B cell (primary cell): ENCODE measurements around the gene CACNG1. TPM values are rescaled to one million over a fixed set of nuclear protein-coding genes. Genes with fewer than 3 reads are reported as not detected.

Experiments
- ATAC-seq: fragments of 200-7000 bp; cut with Tn5 transposase; one replicate; pipeline ENCODE4 v1.10.0; 2021; ENCODE audit warnings: low read depth, mild to moderate bottlenecking, moderate number of reproducible peaks, moderate library complexity
- CTCF ChIA-PET: fragments of 350-600 bp; sonication (Branson Sonifier 250); formaldehyde crosslinking; loops from one replicate; lab custom pipeline; 2021; ENCODE audit warnings: antibody characterized with exemption, inconsistent platforms; lab: Charles Lee
- POLR2A ChIA-PET: fragments of 350-600 bp; sonication (Branson Sonifier 250); formaldehyde crosslinking; loops from one replicate; lab custom pipeline; 2021; ENCODE audit warnings: antibody characterized with exemption; lab: Charles Lee
- DNase-seq: peaks from one replicate; pipeline ENCODE4 v3.0.0; 2013
- H2AFZ ChIP-seq: 2 replicates; pipeline ENCODE4 v1.6.1; 2012; ENCODE audit warnings: mild to moderate bottlenecking, low read depth, low read length; ENCODE audit not compliant: insufficient read depth, poor library complexity, severe bottlenecking
- H3K27ac ChIP-seq, 2 donors: 1 replicate in 1 of 2; 2 replicates in 1 of 2; pipeline ENCODE4 v1.5.1; 2012 to 2013; ENCODE audit warnings: low read length in 2 of 2, mild to moderate bottlenecking in 2 of 2, moderate library complexity in 1 of 2
- H3K27me3 ChIP-seq, 4 experiments: fragments of 200-600 bp in 1 of 4; sonication (generic) in 1 of 4; replicated peaks in 1 of 4; 1 replicate in 2 of 4; 2 replicates in 2 of 4; pipeline versions ENCODE4 v1.6.1 to v1.7.0; 2013 to 2016; ENCODE audit warnings: low read length in 3 of 4, mild to moderate bottlenecking in 2 of 4, mixed read lengths in 1 of 4, moderate library complexity in 1 of 4; ENCODE audit not compliant: insufficient read depth in 4 of 4, control insufficient read depth in 3 of 4; ENCODE audit errors: control extremely low read depth in 1 of 4
- H3K36me3 ChIP-seq, 2 experiments: replicated peaks in 1 of 2; 1 replicate in 1 of 2; 2 replicates in 1 of 2; pipeline versions ENCODE4 v1.6.1 to v1.7.1; 2013; ENCODE audit warnings: low read length in 1 of 2; ENCODE audit not compliant: insufficient read depth in 2 of 2, control insufficient read depth in 1 of 2; ENCODE audit errors: control extremely low read depth in 1 of 2, extremely low read depth in 1 of 2
- H3K4me1 ChIP-seq, 2 donors: fragments of 200-600 bp in 1 of 2; sonication (generic) in 1 of 2; 1 replicate in 1 of 2; 2 replicates in 1 of 2; pipeline versions ENCODE4 v1.5.1 to v1.6.1; 2013 to 2017; ENCODE audit warnings: low read length in 2 of 2; ENCODE audit not compliant: control insufficient read depth in 2 of 2, insufficient read depth in 2 of 2
- H3K4me2 ChIP-seq: replicated peaks from 2 replicates; pipeline ENCODE3; 2012; ENCODE audit warnings: mild to moderate bottlenecking, low read depth, low read length; ENCODE audit not compliant: poor library complexity, severe bottlenecking
- H3K4me3 ChIP-seq, 5 experiments: fragments of 200-600 bp in 1 of 5; sonication (generic) in 1 of 5; 1 replicate in 3 of 5; 2 replicates in 2 of 5; pipeline versions ENCODE4 v1.5.1 to v1.7.0; 2011 to 2016; ENCODE audit warnings: low read length in 4 of 5, mild to moderate bottlenecking in 4 of 5, low read depth in 2 of 5, control low read depth in 1 of 5, moderate library complexity in 1 of 5; ENCODE audit not compliant: insufficient read depth in 1 of 5; ENCODE audit errors: control extremely low read depth in 1 of 5, extremely low read depth in 1 of 5
- H3K79me2 ChIP-seq: fragments of 200-600 bp; sonication (generic); one replicate; pipeline ENCODE4 v1.6.0; 2016; ENCODE audit warnings: low read length; ENCODE audit not compliant: control insufficient read depth, insufficient read depth
- H3K9ac ChIP-seq: fragments of 200-600 bp; sonication (generic); 2 replicates; pipeline ENCODE4 v1.6.1; 2017; ENCODE audit warnings: mild to moderate bottlenecking, low read length, moderate library complexity
- H3K9me3 ChIP-seq, 3 donors: one replicate each; pipeline versions ENCODE4 v1.6.1 to v1.7.1; 2013; ENCODE audit warnings: low read length in 2 of 3; ENCODE audit not compliant: control insufficient read depth in 2 of 3, insufficient read depth in 1 of 3; ENCODE audit errors: control extremely low read depth in 1 of 3
- H4K20me1 ChIP-seq: 2 replicates; pipeline ENCODE4 v1.6.0; 2012; ENCODE audit warnings: mild to moderate bottlenecking, low read length; ENCODE audit not compliant: insufficient read depth, control insufficient read depth, poor library complexity, severe bottlenecking
- H3K27ac Mint-ChIP-seq: one replicate; pipeline ENCODE4 v1.8.0; 2021; ENCODE audit warnings: mixed read lengths
- H3K27me3 Mint-ChIP-seq: one replicate; pipeline ENCODE4 v1.8.0; 2021; ENCODE audit warnings: mixed read lengths
- H3K4me1 Mint-ChIP-seq: one replicate; pipeline ENCODE4 v1.8.0; 2021; ENCODE audit warnings: mixed read lengths
- H3K4me3 Mint-ChIP-seq: one replicate; pipeline ENCODE4 v1.8.0; 2021; ENCODE audit warnings: mixed read lengths
- H3K9me3 Mint-ChIP-seq: one replicate; pipeline ENCODE4 v1.8.0; 2022; ENCODE audit warnings: mixed read lengths; ENCODE audit not compliant: insufficient read depth
- EZH2 ChIP-seq: IDR thresholded peaks from 2 replicates; pipeline ENCODE4 v1.6.1; 2012; ENCODE audit warnings: borderline replicate concordance, low read depth, mild to moderate bottlenecking, moderate library complexity, low read length; ENCODE audit not compliant: insufficient read depth, poor library complexity, severe bottlenecking
- WGBS: methylation state at CpG from one replicate; pipeline ENCODE4 v1.1.5; 2013; ENCODE audit warnings: missing lambda C conversion rate; ENCODE audit not compliant: insufficient coverage; 5-methylcytosine and 5-hydroxymethylcytosine counted together
- intact Hi-C: fragments of 100-400 bp; cut with micrococcal nuclease; formaldehyde crosslinking; loops from one replicate; pipeline ENCODE4 v1.10.0; 2022
- polyA plus RNA-seq: library from polyadenylated mRNA; depleted of rRNA; stranded (reverse); fragments of >200 nt; gene quantifications from 2 replicates; pipeline ENCODE4 v1.2.3, GENCODE V29; 2012
- total RNA-seq, 2 donors: library from RNA; stranded (reverse); fragments of 120-200 nt in 1 of 2; gene quantifications; 1 replicate in 1 of 2; 2 replicates in 1 of 2; pipeline versions ENCODE4 v1.2.3 to v1.2.4, GENCODE V29; 2013 to 2022
- TF ChIP-seq, protein P1 (sequence below): fragments of 200-600 bp; IDR thresholded peaks from one replicate; pipeline ENCODE4 v1.8.0; 2022; ENCODE audit warnings: antibody characterized with exemption, mild to moderate bottlenecking

The CACNG1 gene
- total and polyA plus RNA-seq, 2 donors (not counting 1 experiment from before 2014, with no cell fraction given), result not detected

DNA sequence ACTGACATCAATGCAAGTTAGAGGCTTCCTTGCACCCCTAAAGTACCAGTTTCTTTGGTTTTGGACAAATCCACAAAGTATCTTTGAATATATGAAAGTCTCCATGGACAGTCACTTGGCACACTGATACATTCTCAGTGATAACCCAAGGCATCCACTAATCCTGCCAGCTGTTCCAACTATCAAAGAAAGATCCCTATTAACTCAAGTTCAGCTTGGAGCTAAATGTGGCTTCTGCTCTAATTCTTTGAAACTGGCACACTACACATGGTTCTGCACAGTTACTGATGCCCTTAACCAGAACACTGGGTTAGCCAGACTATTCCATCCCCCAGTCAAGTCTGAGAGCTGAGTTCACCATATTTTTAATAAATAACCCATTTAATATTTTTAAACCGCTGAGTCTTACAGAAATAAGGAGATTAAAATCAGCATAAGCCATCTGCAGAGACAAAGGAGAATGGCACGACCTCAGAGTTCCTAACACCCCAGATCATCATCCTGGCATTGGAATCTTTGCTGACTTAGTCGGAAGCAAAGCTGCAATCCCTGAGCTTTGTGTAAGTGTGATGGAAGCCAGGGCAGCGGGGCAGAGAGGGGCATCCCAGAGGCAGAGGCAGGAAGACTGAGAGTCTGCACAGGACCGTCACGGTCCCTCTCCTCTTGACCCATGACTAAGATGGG is 6.3 kb downstream of the CACNG1 start:
- Histone ChIP-seq H3K4me1 (no peaks in the 10 kb centered on the region), H3K27me3 (no peaks in the 10 kb centered on the region), H3K9ac (no peak overlapping the region), H3K4me2 (no peak overlapping the region), H3K27ac (no peak overlapping the region), H3K79me2 (no peaks in the 10 kb centered on the region), H3K9me3 (peaks cover 2 to 21% (median 21%) of the 10 kb centered on the region in 3 donors), H3K4me3 (no peak overlapping the region), H2AFZ (no peak overlapping the region), H4K20me1 (no peaks in the 10 kb centered on the region), H3K36me3 (no peaks in the 10 kb centered on the region)
- Mint-ChIP-seq H3K27ac (no peak overlapping the region), H3K27me3 (no peaks in the 10 kb centered on the region), H3K4me1 (no peaks in the 10 kb centered on the region), H3K9me3 (peaks cover 11% of the 10 kb centered on the region), H3K4me3 (no peak overlapping the region)
- WGBS, result 83% methylated on average over 3 of the region's 6 CpGs
- no peak for ATAC-seq
- CTCF ChIA-PET, result no interaction called here
- POLR2A ChIA-PET, result no interaction called here
- intact Hi-C loops, result no loop called here
- TF ChIP-seq EZH2, result no peak
- TF ChIP-seq, protein P1, sequence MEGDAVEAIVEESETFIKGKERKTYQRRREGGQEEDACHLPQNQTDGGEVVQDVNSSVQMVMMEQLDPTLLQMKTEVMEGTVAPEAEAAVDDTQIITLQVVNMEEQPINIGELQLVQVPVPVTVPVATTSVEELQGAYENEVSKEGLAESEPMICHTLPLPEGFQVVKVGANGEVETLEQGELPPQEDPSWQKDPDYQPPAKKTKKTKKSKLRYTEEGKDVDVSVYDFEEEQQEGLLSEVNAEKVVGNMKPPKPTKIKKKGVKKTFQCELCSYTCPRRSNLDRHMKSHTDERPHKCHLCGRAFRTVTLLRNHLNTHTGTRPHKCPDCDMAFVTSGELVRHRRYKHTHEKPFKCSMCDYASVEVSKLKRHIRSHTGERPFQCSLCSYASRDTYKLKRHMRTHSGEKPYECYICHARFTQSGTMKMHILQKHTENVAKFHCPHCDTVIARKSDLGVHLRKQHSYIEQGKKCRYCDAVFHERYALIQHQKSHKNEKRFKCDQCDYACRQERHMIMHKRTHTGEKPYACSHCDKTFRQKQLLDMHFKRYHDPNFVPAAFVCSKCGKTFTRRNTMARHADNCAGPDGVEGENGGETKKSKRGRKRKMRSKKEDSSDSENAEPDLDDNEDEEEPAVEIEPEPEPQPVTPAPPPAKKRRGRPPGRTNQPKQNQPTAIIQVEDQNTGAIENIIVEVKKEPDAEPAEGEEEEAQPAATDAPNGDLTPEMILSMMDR, result no peak
- no peak for DNase-seq

DNA sequence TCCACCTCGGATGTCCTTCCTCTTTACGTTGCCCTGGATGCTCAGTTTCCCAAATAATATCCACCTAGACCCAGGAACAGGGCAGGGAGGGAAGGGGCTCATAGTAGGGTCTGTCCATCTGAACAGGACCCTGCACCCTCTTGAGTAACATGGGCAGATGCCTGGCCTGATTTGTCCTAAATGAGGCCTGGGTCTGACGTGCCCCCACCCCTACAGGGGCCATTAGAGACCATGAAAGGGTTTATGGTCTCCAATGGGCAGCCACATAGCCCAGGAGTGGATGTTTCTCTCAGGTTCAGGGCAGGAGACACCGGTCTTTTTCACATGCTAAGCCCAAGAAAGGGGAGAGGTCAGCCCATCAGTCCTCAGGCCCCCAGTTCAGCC is 6.8 kb downstream of the CACNG1 start:
- Histone ChIP-seq H3K4me1 (peaks cover 0 to under 1% of the 10 kb centered on the region in 2 donors), H3K9me3 (peaks cover 2 to 26% (median 21%) of the 10 kb centered on the region in 3 donors), H3K27ac (no peak overlapping the region), H3K9ac (no peak overlapping the region), H3K36me3 (no peaks in the 10 kb centered on the region), H3K79me2 (no peaks in the 10 kb centered on the region), H2AFZ (no peak overlapping the region), H4K20me1 (no peaks in the 10 kb centered on the region), H3K4me3 (no peak overlapping the region), H3K4me2 (no peak overlapping the region), H3K27me3 (no peaks in the 10 kb centered on the region)
- Mint-ChIP-seq H3K4me1 (no peaks in the 10 kb centered on the region), H3K9me3 (peaks cover 11% of the 10 kb centered on the region), H3K27me3 (no peaks in the 10 kb centered on the region), H3K4me3 (no peak overlapping the region), H3K27ac (no peak overlapping the region)
- intact Hi-C loops, result no loop called here
- DNase-seq (no peak), ATAC-seq (no peak)
- ChIA-PET CTCF (no interaction called here), POLR2A (no interaction called here)
- WGBS, result 78% methylated on average over 2 of the region's 4 CpGs
- TF ChIP-seq, protein P1, result no peak
- TF ChIP-seq EZH2, result no peak
